ENCODE data around the gene DOCK3.

DOCK3 gene

DNA sequence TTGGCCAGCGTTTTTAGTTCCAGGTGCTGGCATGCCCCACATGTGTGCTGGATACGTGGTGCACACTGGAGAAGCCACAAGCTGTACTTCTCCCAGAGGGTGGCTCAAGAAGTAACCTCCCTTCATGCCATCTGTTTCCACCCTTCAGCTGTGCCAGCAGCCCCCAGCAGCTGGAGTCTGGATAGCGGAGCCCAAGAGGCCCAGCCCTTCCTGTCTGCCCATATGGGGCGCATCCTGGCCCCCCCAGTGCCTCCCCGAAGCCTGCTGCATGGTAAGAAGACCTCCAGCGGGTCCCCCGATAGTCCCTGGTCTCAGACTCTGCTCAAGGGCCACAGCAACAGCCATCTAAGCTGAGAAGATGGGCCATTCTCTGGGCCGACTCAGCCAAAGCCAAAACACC, 704.6 kb downstream of the DOCK3 start:
- TF ChIP-seq, protein P1, sequence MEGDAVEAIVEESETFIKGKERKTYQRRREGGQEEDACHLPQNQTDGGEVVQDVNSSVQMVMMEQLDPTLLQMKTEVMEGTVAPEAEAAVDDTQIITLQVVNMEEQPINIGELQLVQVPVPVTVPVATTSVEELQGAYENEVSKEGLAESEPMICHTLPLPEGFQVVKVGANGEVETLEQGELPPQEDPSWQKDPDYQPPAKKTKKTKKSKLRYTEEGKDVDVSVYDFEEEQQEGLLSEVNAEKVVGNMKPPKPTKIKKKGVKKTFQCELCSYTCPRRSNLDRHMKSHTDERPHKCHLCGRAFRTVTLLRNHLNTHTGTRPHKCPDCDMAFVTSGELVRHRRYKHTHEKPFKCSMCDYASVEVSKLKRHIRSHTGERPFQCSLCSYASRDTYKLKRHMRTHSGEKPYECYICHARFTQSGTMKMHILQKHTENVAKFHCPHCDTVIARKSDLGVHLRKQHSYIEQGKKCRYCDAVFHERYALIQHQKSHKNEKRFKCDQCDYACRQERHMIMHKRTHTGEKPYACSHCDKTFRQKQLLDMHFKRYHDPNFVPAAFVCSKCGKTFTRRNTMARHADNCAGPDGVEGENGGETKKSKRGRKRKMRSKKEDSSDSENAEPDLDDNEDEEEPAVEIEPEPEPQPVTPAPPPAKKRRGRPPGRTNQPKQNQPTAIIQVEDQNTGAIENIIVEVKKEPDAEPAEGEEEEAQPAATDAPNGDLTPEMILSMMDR (IDR thresholded peaks at IDR 0.05), result no peak

DNA sequence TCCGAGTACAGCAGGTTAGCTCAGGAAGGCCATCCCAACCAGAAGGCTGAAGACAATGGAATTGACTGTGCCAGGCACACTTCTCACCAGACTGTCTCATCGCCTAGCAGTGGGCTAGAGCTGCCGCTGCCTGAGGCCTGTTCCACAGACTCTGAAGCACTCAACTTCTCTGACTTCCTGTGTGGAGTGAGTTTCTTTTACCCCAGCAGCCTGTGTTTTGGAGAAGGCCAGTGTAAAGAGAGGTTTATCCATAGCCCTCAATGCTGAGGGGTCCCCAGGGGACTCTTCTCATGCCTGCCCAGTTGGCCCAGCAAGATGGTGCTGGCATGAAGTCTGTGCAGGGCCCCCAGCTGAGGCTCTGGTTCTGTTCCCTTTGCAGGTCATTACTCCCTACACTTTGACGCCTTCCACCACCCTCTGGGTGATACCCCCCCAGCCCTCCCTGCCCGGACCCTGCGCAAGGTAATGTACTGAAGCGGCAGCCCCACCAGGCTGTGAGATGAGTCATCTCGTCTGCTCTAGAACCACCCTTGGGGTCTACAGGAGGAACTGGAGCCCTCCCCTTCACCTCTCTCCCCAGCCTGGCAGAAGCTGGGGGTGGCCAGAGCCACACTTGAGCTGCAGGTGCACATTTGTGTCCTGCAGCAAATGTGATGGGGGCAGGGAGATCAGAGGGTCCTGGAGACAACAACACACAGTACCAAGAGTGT, 705.2 kb downstream of the DOCK3 start:
- TF ChIP-seq, protein P1 (IDR thresholded peaks at IDR 0.05), result no peak

DNA sequence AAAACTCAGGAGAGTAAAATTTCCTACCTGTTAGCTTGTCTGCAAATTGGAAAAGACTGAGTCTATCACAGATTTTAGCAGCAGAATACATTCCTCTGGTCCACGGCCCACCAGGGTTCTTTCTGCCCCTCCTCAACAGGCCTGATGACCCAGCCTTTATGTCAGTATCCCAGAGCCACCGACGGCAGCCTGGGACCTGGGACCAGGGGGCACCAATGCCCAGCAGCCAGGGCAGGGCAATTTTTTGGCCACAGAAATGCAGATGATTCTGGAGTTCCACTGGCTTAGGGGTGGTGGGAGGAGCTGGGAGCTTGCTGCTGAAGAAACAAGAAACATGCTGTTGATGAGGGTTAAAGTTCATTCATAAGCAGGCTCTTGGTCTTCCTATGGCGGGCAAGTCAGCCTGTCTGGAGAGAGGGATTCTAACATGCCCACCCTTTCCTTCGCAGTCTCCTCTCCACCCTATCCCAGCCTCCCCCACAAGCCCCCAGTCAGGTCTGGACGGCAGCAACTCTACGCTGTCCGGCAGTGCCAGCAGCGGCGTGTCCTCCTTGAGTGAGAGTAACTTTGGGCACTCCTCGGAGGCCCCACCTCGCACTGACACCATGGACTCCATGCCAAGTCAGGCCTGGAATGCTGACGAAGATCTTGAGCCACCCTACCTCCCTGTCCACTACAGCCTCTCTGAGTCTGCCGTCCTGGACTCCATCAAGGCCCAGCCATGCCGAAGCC, 706.0 kb downstream of the DOCK3 start:
- TF ChIP-seq, protein P1 (IDR thresholded peaks at IDR 0.05), result no peak

DNA sequence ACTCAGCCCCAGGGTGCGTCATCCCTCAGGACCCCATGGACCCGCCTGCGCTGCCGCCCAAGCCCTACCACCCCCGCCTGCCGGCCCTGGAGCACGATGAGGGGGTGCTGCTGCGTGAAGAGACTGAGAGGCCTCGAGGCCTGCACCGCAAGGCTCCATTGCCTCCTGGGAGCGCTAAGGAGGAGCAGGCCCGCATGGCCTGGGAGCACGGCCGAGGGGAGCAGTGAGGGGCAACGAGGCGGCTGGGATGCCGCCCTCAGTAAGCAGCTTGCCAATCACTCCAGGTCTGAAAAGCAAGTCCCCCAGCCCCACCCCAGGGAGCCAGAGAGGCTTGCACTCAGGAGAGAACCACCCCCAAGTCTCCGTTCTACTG, 706.6 kb downstream of the DOCK3 start:
- TF ChIP-seq, protein P1 (IDR thresholded peaks at IDR 0.05), result no peak

DNA sequence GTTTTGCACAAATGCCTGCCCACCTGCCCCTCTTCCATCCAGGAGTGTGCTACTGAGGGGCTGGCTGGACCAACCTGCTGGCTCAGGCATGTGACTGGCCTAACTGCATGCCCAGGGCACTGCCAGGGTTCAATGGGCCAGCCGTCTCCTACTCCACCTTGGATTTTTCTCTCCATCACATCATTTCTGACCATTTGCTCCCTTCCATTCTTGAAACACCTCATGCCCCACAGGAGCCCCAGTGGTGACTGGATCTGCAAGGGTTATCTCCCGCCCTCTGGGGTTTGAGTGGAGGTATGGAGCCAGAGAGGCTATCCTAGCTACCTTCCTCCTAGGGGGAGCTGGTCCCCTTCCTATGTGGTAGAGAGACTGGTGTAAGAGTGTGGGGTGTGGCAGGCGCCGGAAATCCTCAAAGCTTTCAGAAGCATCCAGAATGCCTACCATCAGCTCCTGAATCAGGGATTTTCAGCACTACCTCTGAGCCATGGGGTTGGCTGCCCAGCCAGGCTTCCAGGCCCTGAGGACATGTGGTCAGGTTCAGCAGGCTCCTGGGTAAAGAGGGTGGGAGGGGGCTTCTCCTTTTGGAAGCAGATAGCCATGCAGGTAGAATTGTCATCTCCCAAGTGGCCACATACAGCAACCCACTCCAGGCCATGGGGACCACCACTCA, 707.5 kb downstream of the DOCK3 start:
- TF ChIP-seq, protein P1 (IDR thresholded peaks at IDR 0.05), result no peak

DNA sequence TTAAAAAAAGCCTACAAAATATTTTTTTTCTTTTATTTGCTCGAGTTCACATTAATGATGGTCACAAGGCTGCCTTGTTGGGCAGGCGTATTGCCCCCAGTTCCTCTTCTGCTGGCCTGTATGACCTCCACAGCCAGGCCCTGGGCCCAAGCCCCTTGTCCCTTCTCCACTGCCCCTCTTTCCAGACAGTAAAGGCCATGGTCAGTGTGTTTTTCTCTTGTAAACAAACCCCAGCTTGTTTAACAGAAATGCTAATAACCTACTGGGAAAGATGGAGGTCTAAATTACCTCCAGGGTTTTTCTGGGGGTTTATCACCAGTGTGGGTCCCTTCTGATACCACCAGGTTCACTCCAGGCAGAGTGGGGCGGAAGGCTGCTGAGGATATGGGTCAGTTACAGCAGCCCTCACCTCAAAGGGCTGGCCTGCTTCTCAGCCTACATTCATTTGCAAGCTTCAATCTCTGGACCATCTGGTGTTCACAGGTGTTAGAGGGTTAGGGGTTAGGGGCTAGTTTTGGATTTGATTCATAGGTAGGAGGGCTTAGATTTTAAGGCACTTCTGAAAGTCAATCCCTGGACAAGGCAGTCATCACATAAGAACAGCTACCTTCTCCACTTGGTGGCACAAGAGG, 708.3 kb downstream of the DOCK3 start:
- TF ChIP-seq, protein P1 (IDR thresholded peaks at IDR 0.05), result no peak

DNA sequence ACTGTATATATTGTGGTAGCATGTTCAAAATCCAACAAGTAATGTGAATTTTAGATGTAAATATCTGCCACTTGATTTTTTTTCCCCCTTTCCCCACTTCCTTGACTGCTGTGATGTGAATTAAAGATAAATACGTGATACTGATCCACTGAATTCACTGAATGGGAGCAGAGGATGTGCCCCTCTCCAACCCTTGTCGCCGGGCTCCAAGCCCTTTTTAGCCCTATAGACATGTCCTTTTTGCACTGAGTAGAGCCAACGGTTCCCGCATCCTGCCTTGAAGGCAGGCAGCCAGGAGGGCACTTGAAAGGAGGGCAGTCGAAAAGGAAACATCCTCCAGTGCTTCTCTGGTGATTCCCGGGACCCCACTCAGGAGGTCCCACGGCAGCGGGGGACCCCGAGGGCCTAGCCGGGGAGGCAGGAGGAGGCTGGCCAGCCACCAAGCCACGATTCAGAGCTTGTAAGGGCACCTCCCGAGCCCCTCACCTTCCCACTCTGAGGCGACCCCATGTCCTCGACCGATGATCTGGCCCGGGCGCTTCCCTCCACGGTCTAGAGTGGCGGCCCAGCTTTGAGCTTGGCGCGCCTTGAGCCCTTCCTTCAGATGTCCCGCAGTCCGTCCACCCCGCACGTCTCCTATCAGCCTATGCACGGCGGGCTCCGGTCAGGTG, 709.5 kb downstream of the DOCK3 start:
- TF ChIP-seq, protein P1 (IDR thresholded peaks at IDR 0.05), result no peak
